H1 (cell line): ENCODE data around the gene HOXB8. TPM values are rescaled to one million over a fixed set of nuclear protein-coding genes. Genes with fewer than 3 reads are reported as not detected.

ENCODE experiments used
- ASH2L ChIP-seq: fragments of 200-600, 300-600 bp; sonication (generic); IDR thresholded peaks from one replicate; pipeline ENCODE4 v1.7.1; 2017; ENCODE audit warnings: low read length
- ATF3 ChIP-seq: IDR thresholded peaks from 2 replicates; pipeline ENCODE4 v1.6.1; 2011; ENCODE audit warnings: low read depth, mild to moderate bottlenecking, low read length; ENCODE audit not compliant: insufficient read depth
- BCL11A ChIP-seq, 2 experiments: IDR thresholded peaks; one replicate each; pipeline ENCODE4 v1.6.1; 2011; ENCODE audit warnings: low read depth in 2 of 2, low read length in 2 of 2, mild to moderate bottlenecking in 2 of 2
- CEBPB ChIP-seq: IDR thresholded peaks from 2 replicates; pipeline ENCODE4 v1.6.1; 2012; ENCODE audit warnings: low read depth, low read length
- CTBP2 ChIP-seq: IDR thresholded peaks from 2 replicates; pipeline ENCODE4 v1.7.0; 2011; ENCODE audit warnings: borderline replicate concordance, mild to moderate bottlenecking, moderate library complexity, mixed read lengths, low read length; ENCODE audit not compliant: insufficient read depth, insufficient read length
- KDM5A ChIP-seq: fragments of 200-600 bp; IDR thresholded peaks from 2 replicates; pipeline ENCODE4 v1.7.1; 2012; ENCODE audit warnings: mild to moderate bottlenecking, low read length, inconsistent platforms, mixed read lengths
- MAFK ChIP-seq: IDR thresholded peaks from 2 replicates; pipeline ENCODE4 v1.6.1; 2012; ENCODE audit warnings: low read depth, mild to moderate bottlenecking, improper control_type of control experiment, low read length
- RNF2 ChIP-seq: fragments of 200-900, 300-1000 bp; sonication (generic); IDR thresholded peaks from 2 replicates; pipeline ENCODE4 v1.7.1; 2016; ENCODE audit warnings: borderline replicate concordance, low read depth, mild to moderate bottlenecking, antibody characterized with exemption, low read length; ENCODE audit not compliant: poor library complexity, severe bottlenecking; ENCODE audit errors: missing control alignments
- SIX5 ChIP-seq: IDR thresholded peaks from 2 replicates; pipeline ENCODE4 v1.6.1; 2011; ENCODE audit warnings: mild to moderate bottlenecking, low read depth, low read length
- SRF ChIP-seq: IDR thresholded peaks from 2 replicates; pipeline ENCODE4 v1.6.1; 2011; ENCODE audit warnings: mild to moderate bottlenecking, low read depth, low read length, moderate library complexity
- polyA plus RNA-seq, 7 experiments: library from polyadenylated mRNA; depleted of rRNA in 3 of 7; stranded (reverse) in 5 of 7; unstranded in 2 of 7; fragments of >200 nt in 5 of 7; fragments of 200-250 nt in 2 of 7; gene quantifications; 1 replicate in 5 of 7; 2 replicates in 1 of 7; 4 replicates in 1 of 7; pipeline versions ENCODE4 v1.2.1 to v1.2.3, GENCODE V29; 2011 to 2013; ENCODE audit warnings: missing spikeins in 2 of 7, mixed read lengths in 2 of 7
- total RNA-seq: library from RNA; stranded (reverse); fragmentation: NEBNext Ultra II Directional; extraction: Animal tissue kit (Norgen Biotek cat#: 25700); gene quantifications from 2 replicates; pipeline ENCODE4 v1.2.1, GENCODE V29; 2021

HOXB8 gene
- total and polyA plus RNA-seq, 2 of the 8 experiments (the other 6 are each of a cell fraction or from before 2014, with no cell fraction given): not detected

- no peak for TF ChIP-seq SIX5
- TF ChIP-seq KDM5A: no peak
- no peak for TF ChIP-seq CTBP2
- no peak for TF ChIP-seq ATF3
- TF ChIP-seq MAFK: no peak
- TF ChIP-seq SRF: no peak
- TF ChIP-seq RNF2: peak; percentile 78
- no peak for TF ChIP-seq BCL11A (IDR thresholded peaks at IDR 0.05; ENCODE audit: low read depth in 2 of 2, low read length in 2 of 2)
- no peak for TF ChIP-seq ASH2L
- no peak for TF ChIP-seq CEBPB
Observed at GRCh38 chr17:48633266-48633677, 18.2 kb upstream of the HOXB8 start (continued).
